Cardiac fibroblast (primary cell): ENCODE measurements around the gene CINP.
A peak's percentile ranks its signal among the peaks of the same experiment; 100 is the strongest.
"Not testable (repeated sequence)": the region's sequence is repeated elsewhere in the genome, so short reads cannot be mapped to it uniquely, and the experiment has no call there.

Experiments used
- DNase-seq, 2 donors: peaks; one replicate each; pipeline versions ENCODE4 v3.0.0 to v3.0.0-alpha.2; 2010; ENCODE audit warnings: low read depth in 2 of 2
- H3K4me3 ChIP-seq, 2 donors: replicated peaks in 1 of 2; 1 replicate in 1 of 2; 2 replicates in 1 of 2; pipeline ENCODE4 v1.5.1; 2011; ENCODE audit warnings: low read depth in 2 of 2, low read length in 2 of 2, mild to moderate bottlenecking in 2 of 2, moderate library complexity in 1 of 2
- CTCF ChIP-seq: IDR thresholded peaks from one replicate; pipeline ENCODE4 v1.5.1; 2011; ENCODE audit warnings: low read depth, mild to moderate bottlenecking, low read length, inconsistent platforms

Gene CINP

GRCh38 chr14:102303664-102304063, 59.0 kb downstream of the CINP start:
- peak overlapping the region in 1 of 2 donors; percentile 73 for H3K4me3 ChIP-seq
- DNase-seq = no peak
- no peak for TF ChIP-seq CTCF

GRCh38 chr14:102298303-102299070, 64.2 kb downstream of the CINP start:
- H3K4me3 ChIP-seq, DNase-seq: not testable (repeated sequence)
